Limb (tissue), 2 donors: ENCODE data around the gene HTR3E.
"Not testable (repeated sequence)": the region's sequence is repeated elsewhere in the genome, so short reads cannot be mapped to it uniquely, and the experiment has no call there.

Experiments used
- DNase-seq, 2 donors: peaks; one replicate each; pipeline ENCODE4 v3.0.0-alpha.2; 2016; ENCODE audit errors: extremely low spot score in 2 of 2

HTR3E gene

GRCh38 chr3:184096811-184097383, at the start of gene HTR3E:
Gene HTR3E, plus strand, starts transcription at chr3:184097064. Its CDS starts 466 bp downstream, at chr3:184097530.
- no peak for DNase-seq

- DNase-seq, result no peak
These were observed 46.5 kb upstream of the HTR3E start for GRCh38 chr3:184050217-184050847.

- DNase-seq, result no peak
These were observed 44.1 kb upstream of the HTR3E start, which contains the start of gene HTR3C for GRCh38 chr3:184052767-184053166. Gene HTR3C, plus strand, starts transcription at chr3:184053047. Its CDS starts 34 bp downstream, at chr3:184053081.

- DNase-seq, result no peak
These were observed 38.8 kb upstream of the HTR3E start for GRCh38 chr3:184058029-184058428.

GRCh38 chr3:184059424-184059823, 37.4 kb upstream of the HTR3E start:
- DNase-seq, result no peak

- no peak for DNase-seq
These were observed 34.2 kb upstream of the HTR3E start for GRCh38 chr3:184062637-184063036.

GRCh38 chr3:184066211-184066610, 30.7 kb upstream of the HTR3E start:
- no peak for DNase-seq

GRCh38 chr3:184067573-184068055, 29.2 kb upstream of the HTR3E start:
- no peak for DNase-seq

- DNase-seq, result no peak
These were observed 28.5 kb upstream of the HTR3E start for GRCh38 chr3:184068344-184068743.

GRCh38 chr3:184071142-184071541, 25.7 kb upstream of the HTR3E start:
- DNase-seq, result not testable (repeated sequence)

GRCh38 chr3:184073621-184074020, 23.2 kb upstream of the HTR3E start:
- no peak for DNase-seq

- DNase-seq, result no peak
These were observed 21.0 kb upstream of the HTR3E start for GRCh38 chr3:184075901-184076300.

- no peak for DNase-seq
These were observed 19.0 kb upstream of the HTR3E start for GRCh38 chr3:184077881-184078280.

GRCh38 chr3:184078851-184079250, 18.0 kb upstream of the HTR3E start:
- DNase-seq, result no peak

GRCh38 chr3:184081116-184081830, 15.6 kb upstream of the HTR3E start:
- DNase-seq, result no peak

GRCh38 chr3:184082034-184082433, 14.8 kb upstream of the HTR3E start:
- no peak for DNase-seq

- no peak for DNase-seq
These were observed 14.4 kb upstream of the HTR3E start for GRCh38 chr3:184082465-184082864.

- DNase-seq, result no peak
These were observed 11.4 kb upstream of the HTR3E start for GRCh38 chr3:184085389-184085852.

GRCh38 chr3:184092199-184092598, 4.7 kb upstream of the HTR3E start:
- DNase-seq, result no peak

GRCh38 chr3:184097556-184097955, 692 bp downstream of the HTR3E start:
- no peak for DNase-seq

GRCh38 chr3:184099806-184100686, 3.2 kb downstream of the HTR3E start:
- DNase-seq, result no peak
